H9 (cell line): Measurements from ENCODE around the gene TMCO2. TPM values are rescaled to one million over a fixed set of nuclear protein-coding genes. Genes with fewer than 3 reads are reported as not detected.

Source experiments
- DNase-seq: peaks from one replicate; pipeline ENCODE4 v3.0.0-alpha.2; 2017
- H2AFZ ChIP-seq: one replicate; pipeline ENCODE4 v1.6.1; 2013; ENCODE audit warnings: mild to moderate bottlenecking, low read length, control low read depth, moderate library complexity
- H2AK5ac ChIP-seq: 2 replicates; pipeline ENCODE4 v1.6.1; 2013; ENCODE audit warnings: low read length, control low read depth, mixed read lengths; ENCODE audit not compliant: insufficient read length
- H2BK120ac ChIP-seq: one replicate; pipeline ENCODE4 v1.6.1; 2013; ENCODE audit warnings: low read depth, mild to moderate bottlenecking, low read length, control low read depth, inconsistent platforms; ENCODE audit not compliant: poor library complexity, severe bottlenecking
- H2BK12ac ChIP-seq: 2 replicates; pipeline ENCODE4 v1.6.1; 2013; ENCODE audit warnings: low read length, control low read depth, mixed read lengths, low read depth; ENCODE audit not compliant: insufficient read length
- H2BK15ac ChIP-seq: 2 replicates; pipeline ENCODE4 v1.6.1; 2013; ENCODE audit warnings: low read depth, low read length, control low read depth
- H2BK20ac ChIP-seq: one replicate; pipeline ENCODE4 v1.6.1; 2013; ENCODE audit warnings: low read depth, mild to moderate bottlenecking, low read length, control low read depth, inconsistent platforms; ENCODE audit not compliant: poor library complexity, severe bottlenecking
- H2BK5ac ChIP-seq: 2 replicates; pipeline ENCODE4 v1.6.1; 2013; ENCODE audit warnings: low read length, control low read depth, mixed read lengths; ENCODE audit not compliant: insufficient read length
- H3K14ac ChIP-seq: 2 replicates; pipeline ENCODE4 v1.6.1; 2013; ENCODE audit warnings: low read length, control low read depth; ENCODE audit not compliant: insufficient read depth
- H3K18ac ChIP-seq: 2 replicates; pipeline ENCODE4 v1.6.1; 2013; ENCODE audit warnings: low read depth, mild to moderate bottlenecking, mixed read lengths, low read length, control low read depth; ENCODE audit not compliant: insufficient read length
- H3K23ac ChIP-seq: 2 replicates; pipeline ENCODE4 v1.6.1; 2013; ENCODE audit warnings: low read length, control low read depth, mixed read lengths, low read depth; ENCODE audit not compliant: insufficient read length
- H3K23me2 ChIP-seq: 2 replicates; pipeline ENCODE4 v1.6.1; 2013; ENCODE audit warnings: low read depth, mild to moderate bottlenecking, mixed read lengths, low read length, control low read depth; ENCODE audit not compliant: insufficient read length, poor library complexity, severe bottlenecking
- H3K27ac ChIP-seq: 2 replicates; pipeline ENCODE4 v1.5.1; 2013; ENCODE audit warnings: low read length, control low read depth, mixed read lengths, low read depth; ENCODE audit not compliant: insufficient read length
- H3K27me3 ChIP-seq: 2 replicates; pipeline ENCODE4 v1.6.1; 2013; ENCODE audit warnings: low read length, control low read depth, inconsistent platforms; ENCODE audit not compliant: insufficient read depth
- H3K4ac ChIP-seq: 2 replicates; pipeline ENCODE4 v1.6.1; 2013; ENCODE audit warnings: low read depth, mild to moderate bottlenecking, control low read depth, inconsistent platforms, low read length, moderate library complexity
- H3K4me1 ChIP-seq: 2 replicates; pipeline ENCODE4 v1.6.1; 2013; ENCODE audit warnings: low read length, control low read depth, inconsistent platforms; ENCODE audit not compliant: insufficient read depth
- H3K4me2 ChIP-seq: 2 replicates; pipeline ENCODE4 v1.6.1; 2013; ENCODE audit warnings: low read length, control low read depth, mixed read lengths; ENCODE audit not compliant: insufficient read length, insufficient read depth
- H3K56ac ChIP-seq: 2 replicates; pipeline ENCODE4 v1.6.1; 2013; ENCODE audit warnings: low read depth, mild to moderate bottlenecking, mixed read lengths, low read length, control low read depth; ENCODE audit not compliant: insufficient read length
- H3K79me1 ChIP-seq: 2 replicates; pipeline ENCODE4 v1.6.1; 2013; ENCODE audit warnings: low read depth, mild to moderate bottlenecking, moderate library complexity, low read length, control low read depth, inconsistent platforms; ENCODE audit not compliant: insufficient read depth, poor library complexity, severe bottlenecking
- H3K79me2 ChIP-seq: 2 replicates; pipeline ENCODE4 v1.6.1; 2013; ENCODE audit warnings: low read length, control low read depth, inconsistent platforms; ENCODE audit not compliant: insufficient read depth
- H3K9ac ChIP-seq: 2 replicates; pipeline ENCODE4 v1.6.1; 2013; ENCODE audit warnings: low read length, control low read depth, mixed read lengths; ENCODE audit not compliant: insufficient read length; ENCODE audit errors: extremely low read depth
- H3K9me3 ChIP-seq: one replicate; pipeline ENCODE4 v1.6.1; 2013; ENCODE audit warnings: low read depth, low read length, inconsistent platforms; ENCODE audit not compliant: control insufficient read depth
- H3T11ph ChIP-seq: one replicate; pipeline ENCODE4 v1.6.1; 2013; ENCODE audit warnings: mild to moderate bottlenecking, low read length, control low read depth, inconsistent platforms
- H4K20me1 ChIP-seq: one replicate; pipeline ENCODE4 v1.6.1; 2013; ENCODE audit not compliant: control insufficient read depth, insufficient read length, insufficient read depth
- H4K5ac ChIP-seq: 2 replicates; pipeline ENCODE4 v1.6.1; 2013; ENCODE audit warnings: low read depth, mild to moderate bottlenecking, mixed read lengths, low read length, control low read depth; ENCODE audit not compliant: insufficient read length
- H4K8ac ChIP-seq: replicated peaks from 2 replicates; pipeline ENCODE4 v1.6.1; 2013; ENCODE audit warnings: low read length, control low read depth, mixed read lengths, low read depth; ENCODE audit not compliant: insufficient read length
- H4K91ac ChIP-seq: 2 replicates; pipeline ENCODE4 v1.6.1; 2013; ENCODE audit warnings: low read depth, mild to moderate bottlenecking, moderate library complexity, mixed read lengths, low read length, control low read depth; ENCODE audit not compliant: insufficient read length
- H3K27ac Mint-ChIP-seq, 3 experiments: 2 replicates in 2 of 3; 3 replicates in 1 of 3; pipeline ENCODE4 v1.8.0; 2020 to 2021; ENCODE audit warnings: mixed read lengths in 3 of 3, mild to moderate bottlenecking in 1 of 3, moderate library complexity in 1 of 3
- H3K27me3 Mint-ChIP-seq: 2 replicates; pipeline ENCODE4 v1.8.0; 2021; ENCODE audit warnings: low read depth, mild to moderate bottlenecking, moderate library complexity, mixed read lengths
- H3K36me3 Mint-ChIP-seq, 3 experiments: 2 replicates in 2 of 3; 3 replicates in 1 of 3; pipeline ENCODE4 v1.8.0; 2020 to 2021; ENCODE audit warnings: low read depth in 3 of 3, mixed read lengths in 3 of 3; ENCODE audit not compliant: insufficient read depth in 1 of 3
- H3K4me1 Mint-ChIP-seq, 2 experiments: 2 replicates each; pipeline ENCODE4 v1.8.0; 2020; ENCODE audit warnings: mixed read lengths in 2 of 2
- H3K4me3 Mint-ChIP-seq, 2 experiments: 2 replicates in 1 of 2; 3 replicates in 1 of 2; pipeline ENCODE4 v1.8.0; 2020 to 2021; ENCODE audit warnings: mild to moderate bottlenecking in 2 of 2, mixed read lengths in 2 of 2, moderate library complexity in 1 of 2
- H3K9me3 Mint-ChIP-seq, 2 experiments: 2 replicates in 1 of 2; 3 replicates in 1 of 2; pipeline ENCODE4 v1.8.0; 2020; ENCODE audit warnings: mild to moderate bottlenecking in 2 of 2, mixed read lengths in 2 of 2, moderate library complexity in 1 of 2
- WGBS: extraction: QIAGEN DNeasy Blood & Tissue Kit; methylation state at CpG from one replicate; pipeline ENCODE4 v1.1.7; 2013; ENCODE audit warnings: missing lambda C conversion rate, low lambda C conversion rate, mixed read lengths; ENCODE audit not compliant: insufficient read length; ENCODE audit errors: extremely low coverage; 5-methylcytosine and 5-hydroxymethylcytosine counted together
- total RNA-seq: library from RNA; stranded (reverse); gene quantifications from 2 replicates; pipeline ENCODE4 v1.2.1, GENCODE V29; 2021
- TF ChIP-seq, protein P1 (sequence below): fragments of 200-600 bp; sonication (generic); conservative IDR thresholded peaks from 3 replicates; pipeline ENCODE4 v1.8.0; 2021; ENCODE audit warnings: antibody characterized with exemption, mild to moderate bottlenecking

Gene TMCO2
- total RNA-seq, 1 experiment from 2014 or later = not detected

DNA sequence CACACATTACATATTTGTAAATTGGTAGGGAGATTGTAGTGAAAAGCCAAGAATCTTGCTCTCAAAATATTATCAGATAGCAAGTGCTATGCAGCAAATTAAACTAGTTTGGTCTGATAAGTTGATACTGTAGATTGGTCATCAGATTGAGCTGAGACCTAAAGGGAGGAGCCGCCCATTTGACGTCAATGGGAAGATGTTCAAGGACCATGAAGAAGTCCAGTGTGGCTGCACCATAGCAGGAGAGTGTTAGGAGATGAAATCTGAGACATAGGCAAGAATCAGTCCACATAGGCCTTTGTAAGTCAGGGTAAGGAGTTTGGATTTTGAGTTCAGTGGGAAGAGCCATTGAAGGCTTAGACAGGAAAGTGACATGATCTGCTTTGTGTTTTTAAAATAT lies 26.6 kb downstream of the TMCO2 start:
- no peak overlapping the region for H3K56ac ChIP-seq
- H2BK120ac ChIP-seq = no peak overlapping the region
- no peak overlapping the region for H3K23ac ChIP-seq
- no peaks in the 10 kb centered on the region for H4K20me1 ChIP-seq
- no peak overlapping the region for H3K18ac ChIP-seq
- TF ChIP-seq, protein P1, sequence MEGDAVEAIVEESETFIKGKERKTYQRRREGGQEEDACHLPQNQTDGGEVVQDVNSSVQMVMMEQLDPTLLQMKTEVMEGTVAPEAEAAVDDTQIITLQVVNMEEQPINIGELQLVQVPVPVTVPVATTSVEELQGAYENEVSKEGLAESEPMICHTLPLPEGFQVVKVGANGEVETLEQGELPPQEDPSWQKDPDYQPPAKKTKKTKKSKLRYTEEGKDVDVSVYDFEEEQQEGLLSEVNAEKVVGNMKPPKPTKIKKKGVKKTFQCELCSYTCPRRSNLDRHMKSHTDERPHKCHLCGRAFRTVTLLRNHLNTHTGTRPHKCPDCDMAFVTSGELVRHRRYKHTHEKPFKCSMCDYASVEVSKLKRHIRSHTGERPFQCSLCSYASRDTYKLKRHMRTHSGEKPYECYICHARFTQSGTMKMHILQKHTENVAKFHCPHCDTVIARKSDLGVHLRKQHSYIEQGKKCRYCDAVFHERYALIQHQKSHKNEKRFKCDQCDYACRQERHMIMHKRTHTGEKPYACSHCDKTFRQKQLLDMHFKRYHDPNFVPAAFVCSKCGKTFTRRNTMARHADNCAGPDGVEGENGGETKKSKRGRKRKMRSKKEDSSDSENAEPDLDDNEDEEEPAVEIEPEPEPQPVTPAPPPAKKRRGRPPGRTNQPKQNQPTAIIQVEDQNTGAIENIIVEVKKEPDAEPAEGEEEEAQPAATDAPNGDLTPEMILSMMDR = no peak
- H3K9ac ChIP-seq = no peak overlapping the region
- H3K9me3 ChIP-seq = no peaks in the 10 kb centered on the region
- H4K91ac ChIP-seq = no peak overlapping the region
- no peak overlapping the region for H2BK12ac ChIP-seq
- no peak overlapping the region for H4K8ac ChIP-seq
- H3K4me3 Mint-ChIP-seq = no peak overlapping the region
- DNase-seq = no peak
- H3K23me2 ChIP-seq = no peaks in the 10 kb centered on the region
- no peak overlapping the region for H2AFZ ChIP-seq
- H3K4me1 Mint-ChIP-seq = peaks cover 4 to 8% of the 10 kb centered on the region in 2 experiments; a peak in 2 of 4 replicates
- H3K27me3 ChIP-seq = no peaks in the 10 kb centered on the region
- H2BK20ac ChIP-seq = no peak overlapping the region
- H3K4ac ChIP-seq = no peak overlapping the region
- no peak overlapping the region for H3K27ac Mint-ChIP-seq
- H3K9me3 Mint-ChIP-seq = no peaks in the 10 kb centered on the region
- no peak overlapping the region for H3K4me2 ChIP-seq
- H3K27ac ChIP-seq = no peak overlapping the region
- H2AK5ac ChIP-seq = no peak overlapping the region
- no peaks in the 10 kb centered on the region for H3K4me1 ChIP-seq
- H2BK5ac ChIP-seq = no peak overlapping the region
- no peaks in the 10 kb centered on the region for H3K27me3 Mint-ChIP-seq
- peaks cover 9 to 57% (median 50%) of the 10 kb centered on the region in 3 experiments; a peak in 6 of 7 replicates for H3K36me3 Mint-ChIP-seq
- no peak overlapping the region for H2BK15ac ChIP-seq
- H3T11ph ChIP-seq = no peak overlapping the region
- no peak overlapping the region for H4K5ac ChIP-seq
- H3K79me1 ChIP-seq = no peaks in the 10 kb centered on the region
- WGBS = no CpG with 5 or more reads among the region's 2 CpGs
- H3K14ac ChIP-seq = no peak overlapping the region
- H3K79me2 ChIP-seq = no peaks in the 10 kb centered on the region
